Measurements from ENCODE around the gene GPR84. TPM values are rescaled to one million over a fixed set of nuclear protein-coding genes. Genes with fewer than 3 reads are reported as not detected.

The GPR84 gene
- total and polyA plus RNA-seq, 2 of the 8 experiments (the other 6 are each of a cell fraction or from before 2014, with no cell fraction given), result 0.09 TPM; not detected in 1

- Histone ChIP-seq H2AFZ (ENCODE audit: low read length) (no peak overlapping the region), H4K5ac (ENCODE audit: insufficient read length, low read depth, low read length) (no peak overlapping the region), H2BK20ac (ENCODE audit: low read length) (no peak overlapping the region), H3K4me2 (ENCODE audit: insufficient read depth in 1 of 2, low read depth in 2 of 2, low read length in 2 of 2) (no peak overlapping the region), H3K79me2 (ENCODE audit: control insufficient read depth in 1 of 2, insufficient read depth in 2 of 2, low read length in 2 of 2) (no peaks in the 10 kb centered on the region; a peak in 2 of 4 replicates), H2AK5ac (ENCODE audit: low read depth, low read length) (no peak overlapping the region), H3K9ac (replicated peaks in 1 of 4; ENCODE audit: extremely low read depth in 1 of 4, low read depth in 3 of 4, low read length in 3 of 4) (no peak overlapping the region), H4K91ac (replicated peaks; ENCODE audit: insufficient read length, low read length) (no peak overlapping the region), H3K9me3 (ENCODE audit: insufficient read depth in 2 of 2, low read depth in 1 of 2, low read length in 1 of 2) (no peaks in the 10 kb centered on the region), H3K4ac (replicated peaks; ENCODE audit: insufficient read length, low read depth, low read length) (no peak overlapping the region), H3K36me3 (ENCODE audit: control insufficient read depth in 2 of 4, insufficient read depth in 4 of 4, low read length in 3 of 4) (no peaks in the 10 kb centered on the region; a peak in 1 of 8 replicates), H4K20me1 (replicated peaks in 1 of 2; ENCODE audit: control insufficient read depth in 1 of 2, insufficient read depth in 2 of 2, low read length in 2 of 2) (peaks cover 0 to 5% of the 10 kb centered on the region in 2 experiments), H3K23me2 (ENCODE audit: low read depth, low read length) (no peaks in the 10 kb centered on the region; the same call in 1 of the 2 replicates), H3K4me3 (ENCODE audit: extremely low read depth in 1 of 4, insufficient read depth in 2 of 4, low read depth in 3 of 4, low read length in 4 of 4) (no peak overlapping the region), H3K56ac (replicated peaks; ENCODE audit: insufficient read length, low read depth, low read length) (no peak overlapping the region), H3K14ac (ENCODE audit: insufficient read length) (no peak overlapping the region), H3K4me1 (replicated peaks in 1 of 4; ENCODE audit: control insufficient read depth in 3 of 4, insufficient read depth in 4 of 4, low read length in 3 of 4) (peaks cover 0 to 9% (median 3%) of the 10 kb centered on the region in 4 experiments; a peak in 1 of 7 replicates), H2BK120ac (replicated peaks; ENCODE audit: low read depth, low read length) (no peak overlapping the region), H2BK15ac (ENCODE audit: low read length) (no peak overlapping the region), H3K79me1 (ENCODE audit: low read depth, low read length) (no peaks in the 10 kb centered on the region; the same call in 1 of the 2 replicates), H3K18ac (ENCODE audit: extremely low read depth, low read length) (no peak overlapping the region), H3K27ac (ENCODE audit: low read depth, low read length) (no peak overlapping the region), H3K23ac (ENCODE audit: insufficient read length) (no peak overlapping the region), H4K8ac (ENCODE audit: extremely low read depth, insufficient read depth, low read length) (no peak overlapping the region), H2BK12ac (ENCODE audit: low read depth, low read length) (no peak overlapping the region), H3K27me3 (replicated peaks in 1 of 4; ENCODE audit: control insufficient read depth in 3 of 4, extremely low read depth in 1 of 4, insufficient read depth in 3 of 4, low read length in 3 of 4) (no peaks in the 10 kb centered on the region), H2BK5ac (ENCODE audit: low read depth, low read length) (no peak overlapping the region)
- POLR2A ChIA-PET (ENCODE audit: partially characterized antibody), result interaction anchor here (1.1 to 16.2 kb wide), 9 partner anchors 7 to 107 kb away, joined by 3 to 166 read pairs (median 14); partner anchors contain the start of genes CBX5, COPZ1 and HNRNPA1
- 89% methylated on average over 5 of the region's 5 CpGs; no CpG with 5 or more reads in 1 of the 2 experiments for WGBS, 2 experiments (ENCODE audit: extremely low coverage in 1 of 2, insufficient coverage in 1 of 2, insufficient read length in 1 of 2, insufficient replicate concordance in 2 of 2, low coverage in 1 of 2, low lambda C conversion rate in 2 of 2, missing lambda C conversion rate in 1 of 2)
- no peak for FAIRE-seq
- CTCF ChIA-PET (ENCODE audit: partially characterized antibody), result interaction anchor here (0.7 to 34.6 kb wide), 6 partner anchors 20 to 80 kb away, joined by 3 to 618 read pairs (median 64); partner anchors contain the start of gene NFE2
- DNase-seq (ENCODE audit: low read depth in 1 of 2, low spot score in 2 of 2), result no peak
- TF ChIP-seq CBX8 (IDR thresholded peaks at IDR 0.05; ENCODE audit: borderline replicate concordance, low read depth, low read length) (no peak), BACH1 (IDR thresholded peaks at IDR 0.05; ENCODE audit: low read length) (no peak), POLR2A (IDR thresholded peaks at IDR 0.05; ENCODE audit: control extremely low read depth in 1 of 2, low read depth in 2 of 2, low read length in 2 of 2) (no peak), TEAD4 (IDR thresholded peaks at IDR 0.05; ENCODE audit: low read depth, low read length) (no peak), MAX (IDR thresholded peaks at IDR 0.05) (no peak), CTBP2 (IDR thresholded peaks at IDR 0.05; ENCODE audit: borderline replicate concordance, insufficient read depth, insufficient read length, low read length) (no peak)
These were observed 32.8 kb downstream of the GPR84 start for GRCh38 chr12:54331461-54331860.

All from H1 (cell line).